GM21737 (cell line): ENCODE results near the gene PRKCZ.

Experiments used
- ATAC-seq: cut with Tn5 transposase; IDR thresholded peaks from one replicate; pipeline ENCODE4 v1.9.1; 2021; ENCODE audit warnings: mild to moderate bottlenecking, moderate library complexity; ENCODE audit not compliant: unreplicated experiment

The PRKCZ gene

GRCh38 chr1:2098839-2099785 is 48.9 kb downstream of the PRKCZ start:
- no peak for ATAC-seq

GRCh38 chr1:2099886-2100779 is 49.9 kb downstream of the PRKCZ start:
- no peak for ATAC-seq

- ATAC-seq = no peak
Observed at GRCh38 chr1:2100780-2101108, 50.5 kb downstream of the PRKCZ start.

- ATAC-seq = no peak
Observed at GRCh38 chr1:2101531-2101930, 51.3 kb downstream of the PRKCZ start.

GRCh38 chr1:2101946-2102345 is 51.7 kb downstream of the PRKCZ start:
- ATAC-seq = no peak

GRCh38 chr1:2102753-2103152 is 52.5 kb downstream of the PRKCZ start:
- no peak for ATAC-seq

- no peak for ATAC-seq
Observed at GRCh38 chr1:2103266-2103900, 53.2 kb downstream of the PRKCZ start.

- no peak for ATAC-seq
Observed at GRCh38 chr1:2103901-2104590, 53.8 kb downstream of the PRKCZ start.

- ATAC-seq = no peak
Observed at GRCh38 chr1:2104621-2105427, 54.6 kb downstream of the PRKCZ start.

- no peak for ATAC-seq
Observed at GRCh38 chr1:2105781-2106524, 55.7 kb downstream of the PRKCZ start.

- no peak for ATAC-seq
Observed at GRCh38 chr1:2106659-2107405, 56.6 kb downstream of the PRKCZ start.

GRCh38 chr1:2107586-2108212 is 57.5 kb downstream of the PRKCZ start:
- no peak for ATAC-seq

- no peak for ATAC-seq
Observed at GRCh38 chr1:2108213-2108876, 58.1 kb downstream of the PRKCZ start.

- ATAC-seq = no peak
Observed at GRCh38 chr1:2108877-2109580, 58.8 kb downstream of the PRKCZ start.

- no peak for ATAC-seq
Observed at GRCh38 chr1:2109581-2110021, 59.4 kb downstream of the PRKCZ start.

- ATAC-seq = no peak
Observed at GRCh38 chr1:2110191-2110737, 60.1 kb downstream of the PRKCZ start.
